AG09309 (cell line): ENCODE measurements around the gene LRRC1.

Source experiments
- DNase-seq: peaks from one replicate; pipeline ENCODE4 v3.0.0-alpha.2; 2010; ENCODE audit warnings: low read depth
- H3K4me3 ChIP-seq: 2 replicates; pipeline ENCODE4 v1.5.1; 2011; ENCODE audit warnings: mild to moderate bottlenecking, low read depth, low read length, moderate library complexity; ENCODE audit not compliant: control insufficient read depth
- CTCF ChIP-seq: IDR thresholded peaks from 2 replicates; pipeline ENCODE4 v1.5.1; 2011; ENCODE audit warnings: mild to moderate bottlenecking, low read depth, low read length, inconsistent platforms; ENCODE audit not compliant: insufficient read depth, control insufficient read depth; ENCODE audit errors: missing control alignments

Gene LRRC1

GRCh38 chr6:53790886-53791285, 3.9 kb upstream of the LRRC1 start:
- no peak overlapping the region for H3K4me3 ChIP-seq
- TF ChIP-seq CTCF: no peak
- no peak for DNase-seq

- no peak for TF ChIP-seq CTCF
These were observed 2.8 kb upstream of the LRRC1 start for GRCh38 chr6:53792016-53792415.

GRCh38 chr6:53792973-53793317, 1.9 kb upstream of the LRRC1 start:
- TF ChIP-seq CTCF: no peak
- H3K4me3 ChIP-seq: 0 out of 2 replicates have a peak overlapping the region, but pooled peaks have one; percentile 61
- no peak for DNase-seq

More at GRCh38 chr6:53792016-53792415, 2.8 kb upstream of the LRRC1 start:
- DNase-seq: no peak
- H3K4me3 ChIP-seq: no peak overlapping the region

DNA sequence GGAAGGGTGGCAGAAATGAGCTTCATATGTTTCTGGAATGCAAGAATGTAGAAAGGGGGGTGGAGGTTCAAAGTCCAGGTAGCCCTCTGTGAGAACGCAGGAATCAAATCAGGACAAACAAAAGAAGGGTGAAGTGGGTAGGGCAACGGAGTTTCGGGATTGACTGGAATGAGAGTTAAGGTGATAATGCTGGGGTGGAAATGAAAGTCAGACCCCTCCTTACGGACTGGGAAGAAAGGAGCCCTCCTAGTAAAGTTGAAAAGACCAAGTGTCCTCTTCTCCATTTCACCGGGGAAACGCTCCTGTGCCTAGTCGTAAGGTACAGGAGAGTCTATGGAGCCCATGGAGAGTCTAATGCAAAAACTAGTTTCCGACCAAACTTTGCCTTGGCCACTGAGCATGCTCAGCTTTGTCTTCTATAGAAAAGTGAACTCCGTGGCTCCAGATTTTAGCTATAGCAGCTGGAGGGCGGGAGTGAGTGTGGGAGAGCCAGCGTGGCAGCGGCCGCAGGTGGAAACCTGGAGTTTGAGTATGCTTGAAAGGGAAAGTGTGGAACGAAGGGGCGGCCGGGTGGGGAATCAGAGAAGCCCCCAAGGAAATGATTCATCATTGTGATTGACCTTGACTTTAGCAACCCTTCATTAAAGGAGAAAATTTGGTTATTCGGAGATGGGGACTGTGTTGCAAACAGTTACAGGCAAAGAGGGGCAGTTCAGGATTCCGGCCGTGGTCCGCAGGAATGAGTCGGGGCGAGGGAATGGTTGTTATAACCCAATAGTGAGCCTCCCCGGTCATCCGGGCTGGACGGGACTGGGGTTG, 1.3 kb upstream of the LRRC1 start:
- TF ChIP-seq CTCF: no peak
- H3K4me3 ChIP-seq: peak overlapping the region; percentile 61
- no peak for DNase-seq

GRCh38 chr6:53794137-53794719, 577 bp upstream of the LRRC1 start:
- peak; percentile 76 for DNase-seq
- peak; percentile 68 for TF ChIP-seq CTCF

GRCh38 chr6:53795340-53795701, 516 bp downstream of the LRRC1 start:
- peak overlapping the region; percentile 61 for H3K4me3 ChIP-seq
- TF ChIP-seq CTCF: no peak
- no peak for DNase-seq

More at GRCh38 chr6:53794137-53794719, 577 bp upstream of the LRRC1 start:
- peak overlapping the region; percentile 61 for H3K4me3 ChIP-seq
